ENCODE results near the gene DBP. TPM values are rescaled to one million over a fixed set of nuclear protein-coding genes. Genes with fewer than 3 reads are reported as not detected.

DBP gene
- total and polyA plus RNA-seq, 10 of the 15 experiments (the other 5 are each of a cell fraction or from before 2014, with no cell fraction given): 2.0 to 10.6 (median 6.9) TPM

- TF ChIP-seq, protein P1, sequence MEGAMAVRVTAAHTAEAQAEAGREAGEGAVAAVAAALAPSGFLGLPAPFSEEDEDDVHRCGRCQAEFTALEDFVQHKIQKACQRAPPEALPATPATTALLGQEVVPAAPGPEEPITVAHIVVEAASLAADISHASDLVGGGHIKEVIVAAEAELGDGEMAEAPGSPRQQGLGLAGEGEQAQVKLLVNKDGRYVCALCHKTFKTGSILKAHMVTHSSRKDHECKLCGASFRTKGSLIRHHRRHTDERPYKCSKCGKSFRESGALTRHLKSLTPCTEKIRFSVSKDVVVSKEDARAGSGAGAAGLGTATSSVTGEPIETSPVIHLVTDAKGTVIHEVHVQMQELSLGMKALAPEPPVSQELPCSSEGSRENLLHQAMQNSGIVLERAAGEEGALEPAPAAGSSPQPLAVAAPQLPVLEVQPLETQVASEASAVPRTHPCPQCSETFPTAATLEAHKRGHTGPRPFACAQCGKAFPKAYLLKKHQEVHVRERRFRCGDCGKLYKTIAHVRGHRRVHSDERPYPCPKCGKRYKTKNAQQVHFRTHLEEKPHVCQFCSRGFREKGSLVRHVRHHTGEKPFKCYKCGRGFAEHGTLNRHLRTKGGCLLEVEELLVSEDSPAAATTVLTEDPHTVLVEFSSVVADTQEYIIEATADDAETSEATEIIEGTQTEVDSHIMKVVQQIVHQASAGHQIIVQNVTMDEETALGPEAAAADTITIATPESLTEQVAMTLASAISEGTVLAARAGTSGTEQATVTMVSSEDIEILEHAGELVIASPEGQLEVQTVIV (IDR thresholded peaks at IDR 0.05; ENCODE audit: borderline replicate concordance, partially characterized antibody): no peak
- TF ChIP-seq NKRF (conservative IDR thresholded peaks at IDR 0.05) (0 out of 2 replicates have a peak, but pooled peaks have one; percentile 38), SMC3 (IDR thresholded peaks at IDR 0.05; ENCODE audit: borderline replicate concordance, low read length) (no peak), JUND (IDR thresholded peaks at IDR 0.05; ENCODE audit: low read depth, low read length) (peak; percentile 96), CBFB (IDR thresholded peaks at IDR 0.05; ENCODE audit: low read depth) (peak; percentile 64; the same call in 1 of the 2 replicates), RAD51 (IDR thresholded peaks at IDR 0.05) (peak; percentile 19; the same call in 1 of the 2 replicates), PAX8 (IDR thresholded peaks at IDR 0.05) (no peak), CBX5 (IDR thresholded peaks at IDR 0.05; ENCODE audit: low read depth) (no peak), KLF5 (IDR thresholded peaks at IDR 0.05; ENCODE audit: partially characterized antibody) (peak; percentile 88), IRF4 (IDR thresholded peaks at IDR 0.05; ENCODE audit: low read depth, low read length) (no peak), BRCA1 (IDR thresholded peaks at IDR 0.05; ENCODE audit: low read depth, low read length) (no peak), ZNF207 (IDR thresholded peaks at IDR 0.05; ENCODE audit: borderline replicate concordance) (0 out of 2 replicates have a peak, but pooled peaks have one; percentile 47), LARP7 (IDR thresholded peaks at IDR 0.05) (no peak), NR2F1 (conservative IDR thresholded peaks at IDR 0.05) (peak; percentile 80), NR2C2 (IDR thresholded peaks at IDR 0.05; ENCODE audit: borderline replicate concordance, control insufficient read depth, insufficient read length, low read depth) (no peak), SREBF2 (IDR thresholded peaks at IDR 0.05; ENCODE audit: low read length) (no peak), TCF3 (IDR thresholded peaks at IDR 0.05; ENCODE audit: borderline replicate concordance, insufficient read depth, low read depth, low read length) (no peak), TCF7 (IDR thresholded peaks at IDR 0.05; ENCODE audit: borderline replicate concordance) (no peak)
- TF ChIP-seq, protein P2, sequence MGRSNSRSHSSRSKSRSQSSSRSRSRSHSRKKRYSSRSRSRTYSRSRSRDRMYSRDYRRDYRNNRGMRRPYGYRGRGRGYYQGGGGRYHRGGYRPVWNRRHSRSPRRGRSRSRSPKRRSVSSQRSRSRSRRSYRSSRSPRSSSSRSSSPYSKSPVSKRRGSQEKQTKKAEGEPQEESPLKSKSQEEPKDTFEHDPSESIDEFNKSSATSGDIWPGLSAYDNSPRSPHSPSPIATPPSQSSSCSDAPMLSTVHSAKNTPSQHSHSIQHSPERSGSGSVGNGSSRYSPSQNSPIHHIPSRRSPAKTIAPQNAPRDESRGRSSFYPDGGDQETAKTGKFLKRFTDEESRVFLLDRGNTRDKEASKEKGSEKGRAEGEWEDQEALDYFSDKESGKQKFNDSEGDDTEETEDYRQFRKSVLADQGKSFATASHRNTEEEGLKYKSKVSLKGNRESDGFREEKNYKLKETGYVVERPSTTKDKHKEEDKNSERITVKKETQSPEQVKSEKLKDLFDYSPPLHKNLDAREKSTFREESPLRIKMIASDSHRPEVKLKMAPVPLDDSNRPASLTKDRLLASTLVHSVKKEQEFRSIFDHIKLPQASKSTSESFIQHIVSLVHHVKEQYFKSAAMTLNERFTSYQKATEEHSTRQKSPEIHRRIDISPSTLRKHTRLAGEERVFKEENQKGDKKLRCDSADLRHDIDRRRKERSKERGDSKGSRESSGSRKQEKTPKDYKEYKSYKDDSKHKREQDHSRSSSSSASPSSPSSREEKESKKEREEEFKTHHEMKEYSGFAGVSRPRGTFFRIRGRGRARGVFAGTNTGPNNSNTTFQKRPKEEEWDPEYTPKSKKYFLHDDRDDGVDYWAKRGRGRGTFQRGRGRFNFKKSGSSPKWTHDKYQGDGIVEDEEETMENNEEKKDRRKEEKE (IDR thresholded peaks at IDR 0.05): peak; percentile 84
- TF ChIP-seq, protein P3, sequence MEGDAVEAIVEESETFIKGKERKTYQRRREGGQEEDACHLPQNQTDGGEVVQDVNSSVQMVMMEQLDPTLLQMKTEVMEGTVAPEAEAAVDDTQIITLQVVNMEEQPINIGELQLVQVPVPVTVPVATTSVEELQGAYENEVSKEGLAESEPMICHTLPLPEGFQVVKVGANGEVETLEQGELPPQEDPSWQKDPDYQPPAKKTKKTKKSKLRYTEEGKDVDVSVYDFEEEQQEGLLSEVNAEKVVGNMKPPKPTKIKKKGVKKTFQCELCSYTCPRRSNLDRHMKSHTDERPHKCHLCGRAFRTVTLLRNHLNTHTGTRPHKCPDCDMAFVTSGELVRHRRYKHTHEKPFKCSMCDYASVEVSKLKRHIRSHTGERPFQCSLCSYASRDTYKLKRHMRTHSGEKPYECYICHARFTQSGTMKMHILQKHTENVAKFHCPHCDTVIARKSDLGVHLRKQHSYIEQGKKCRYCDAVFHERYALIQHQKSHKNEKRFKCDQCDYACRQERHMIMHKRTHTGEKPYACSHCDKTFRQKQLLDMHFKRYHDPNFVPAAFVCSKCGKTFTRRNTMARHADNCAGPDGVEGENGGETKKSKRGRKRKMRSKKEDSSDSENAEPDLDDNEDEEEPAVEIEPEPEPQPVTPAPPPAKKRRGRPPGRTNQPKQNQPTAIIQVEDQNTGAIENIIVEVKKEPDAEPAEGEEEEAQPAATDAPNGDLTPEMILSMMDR (IDR thresholded peaks at IDR 0.05 in 2 of 3, conservative IDR thresholded peaks at IDR 0.05 in 1 of 3; ENCODE audit: control insufficient read depth in 2 of 3, extremely low read depth in 1 of 3, insufficient read depth in 1 of 3, low read depth in 3 of 3, low read length in 3 of 3): no peak
These were observed 1.0 kb upstream of the DBP start (continued) for GRCh38 chr19:48637948-48638830.
